Memory B cell (primary cell): ENCODE measurements around the gene SCAMP2.
A peak's percentile ranks its signal among the peaks of the same experiment; 100 is the strongest.

Experiments used
- ATAC-seq: fragments of 150-1000 bp; cut with Tn5 transposase; 2 replicates; pipeline ENCODE4 v1.10.0; 2021; ENCODE audit warnings: low read depth, mild to moderate bottlenecking, moderate library complexity
- DNase-seq, 2 donors: peaks; one replicate each; pipeline ENCODE4 v3.0.0; 2022; ENCODE audit warnings: low spot score in 2 of 2
- H3K27ac Mint-ChIP-seq: one replicate; pipeline ENCODE4 v1.8.0; 2022; ENCODE audit warnings: mild to moderate bottlenecking, moderate library complexity, mixed read lengths
- H3K27me3 Mint-ChIP-seq: one replicate; pipeline ENCODE4 v1.8.0; 2022; ENCODE audit warnings: mixed read lengths
- H3K36me3 Mint-ChIP-seq: one replicate; pipeline ENCODE4 v1.8.0; 2022; ENCODE audit warnings: mild to moderate bottlenecking, mixed read lengths
- H3K4me1 Mint-ChIP-seq: one replicate; pipeline ENCODE4 v1.8.0; 2022; ENCODE audit warnings: mixed read lengths
- H3K4me3 Mint-ChIP-seq: one replicate; pipeline ENCODE4 v1.8.0; 2022; ENCODE audit warnings: mild to moderate bottlenecking, moderate library complexity, mixed read lengths
- H3K9me3 Mint-ChIP-seq: one replicate; pipeline ENCODE4 v1.8.0; 2022; ENCODE audit warnings: mixed read lengths

Gene SCAMP2

DNA sequence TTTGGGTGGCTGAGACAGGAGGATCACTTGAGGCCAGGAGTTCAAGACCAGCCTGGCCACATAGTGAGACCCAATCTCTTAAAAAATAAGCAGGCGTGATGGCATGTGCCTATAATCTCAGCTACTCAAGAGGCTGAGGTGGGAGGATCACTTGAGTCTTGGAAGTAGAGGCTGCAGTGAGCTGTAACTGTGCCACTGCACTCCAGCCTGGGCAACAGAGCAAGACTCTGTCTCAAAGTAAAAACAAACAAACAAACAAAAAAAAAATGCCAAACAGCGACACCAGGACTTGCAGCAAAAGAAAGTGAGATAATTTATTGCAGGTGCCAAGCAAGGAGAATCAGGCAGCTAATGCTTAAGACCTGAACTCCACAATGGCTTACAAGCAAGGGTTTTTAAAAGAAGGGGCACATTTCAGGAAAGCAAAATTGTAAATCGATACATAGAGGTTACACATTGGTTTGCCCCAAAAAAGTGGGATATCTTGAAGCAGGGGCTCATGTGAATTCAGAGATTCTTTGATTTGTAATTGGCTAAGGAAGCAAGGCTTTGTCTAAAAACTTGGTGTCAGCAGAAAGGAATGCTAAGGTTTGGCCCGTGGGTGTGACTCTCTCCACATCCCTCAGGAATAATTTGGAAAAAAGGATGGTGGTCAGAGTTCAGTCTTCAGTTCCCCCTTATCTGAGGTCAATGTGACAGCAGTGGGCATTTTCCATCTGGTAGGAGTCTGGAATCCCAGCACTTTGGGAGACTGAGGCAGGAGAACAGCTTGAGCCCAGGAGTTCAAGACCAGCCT is 11.5 kb upstream of the SCAMP2 start:
- no peak overlapping the region for H3K4me3 Mint-ChIP-seq

GRCh38 chr15:74882528-74882927 is 9.4 kb upstream of the SCAMP2 start:
- no peaks in the 10 kb centered on the region for H3K36me3 Mint-ChIP-seq

More for the DNA sequence above, 11.5 kb upstream of the SCAMP2 start:
- Mint-ChIP-seq H3K9me3 (peaks cover 4% of the 10 kb centered on the region), H3K4me1 (peaks cover 10% of the 10 kb centered on the region), H3K27me3 (no peaks in the 10 kb centered on the region), H3K27ac (no peak overlapping the region), H3K36me3 (no peaks in the 10 kb centered on the region)
- ATAC-seq: no peak
- DNase-seq: no peak

DNA sequence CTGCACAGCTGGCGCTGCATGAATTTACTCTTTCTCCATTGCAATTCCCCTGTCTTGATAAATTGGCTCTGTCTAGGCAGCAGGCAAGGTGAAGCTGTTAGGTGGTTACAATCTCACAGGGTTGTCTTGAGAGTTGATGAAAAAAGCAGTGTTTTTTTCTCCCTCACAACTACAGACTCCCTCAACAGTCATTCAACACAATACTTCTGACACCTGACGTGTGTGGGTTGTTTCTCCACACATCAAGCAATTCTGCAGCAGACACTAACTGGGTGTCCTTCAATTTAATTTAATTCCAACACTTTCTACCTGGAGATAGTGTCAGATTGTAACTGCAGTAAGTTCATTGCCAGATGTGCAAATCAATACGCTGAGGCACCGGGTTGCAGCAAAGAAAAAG is 5.1 kb upstream of the SCAMP2 start:
- peaks cover 4% of the 10 kb centered on the region for H3K4me1 Mint-ChIP-seq
- ATAC-seq (no peak), DNase-seq (no peak)
- no peak overlapping the region for H3K4me3 Mint-ChIP-seq
- H3K27me3 Mint-ChIP-seq: no peaks in the 10 kb centered on the region
- peaks cover 4% of the 10 kb centered on the region for H3K9me3 Mint-ChIP-seq
- no peak overlapping the region for H3K27ac Mint-ChIP-seq
- no peaks in the 10 kb centered on the region for H3K36me3 Mint-ChIP-seq

More at GRCh38 chr15:74882528-74882927, 9.4 kb upstream of the SCAMP2 start:
- Mint-ChIP-seq H3K4me1 (peaks cover 4% of the 10 kb centered on the region), H3K27me3 (no peaks in the 10 kb centered on the region), H3K9me3 (peaks cover 4% of the 10 kb centered on the region), H3K4me3 (no peak overlapping the region), H3K27ac (peak overlapping the region; percentile 35)
- no peak for DNase-seq
- ATAC-seq: no peak

DNA sequence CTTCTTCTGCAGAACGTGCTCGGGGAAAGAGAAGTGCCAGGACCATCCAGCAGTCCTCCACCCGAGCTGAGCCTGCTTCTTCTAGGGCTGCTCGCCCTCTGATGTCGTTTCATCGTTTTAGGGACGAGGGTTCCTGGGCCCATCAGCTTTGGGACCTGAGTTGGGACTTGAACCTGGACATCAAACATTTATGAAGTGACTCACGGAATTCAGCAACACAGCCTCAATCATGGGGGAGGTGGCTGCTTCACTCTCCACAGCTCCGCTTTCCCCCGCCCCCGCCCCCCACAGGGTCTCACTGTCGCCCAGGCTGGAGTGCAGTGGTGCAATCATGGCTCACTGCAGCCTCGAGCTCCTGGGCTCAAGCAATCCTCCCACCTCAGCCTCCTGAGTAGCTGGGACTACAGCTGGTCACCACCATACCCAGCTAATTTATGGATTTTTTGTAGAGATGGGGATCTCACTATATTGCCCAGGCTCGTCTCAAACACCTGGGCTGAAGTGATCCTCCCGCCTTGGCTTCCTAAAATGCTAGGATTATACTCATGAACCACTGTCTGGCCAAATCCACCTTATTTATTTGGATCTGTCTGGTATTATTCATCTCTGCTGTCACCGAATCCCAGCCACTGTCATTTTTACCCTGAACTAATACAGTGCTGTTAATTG is 725 bp upstream of the SCAMP2 start:
- peaks cover 33% of the 10 kb centered on the region for H3K4me1 Mint-ChIP-seq
- no peaks in the 10 kb centered on the region for H3K9me3 Mint-ChIP-seq
- H3K27me3 Mint-ChIP-seq: no peaks in the 10 kb centered on the region
- DNase-seq (no peak), ATAC-seq (no peak)
- H3K4me3 Mint-ChIP-seq: peak overlapping the region; percentile 88
- peaks cover 2% of the 10 kb centered on the region for H3K36me3 Mint-ChIP-seq
- H3K27ac Mint-ChIP-seq: peak overlapping the region; percentile 81

- H3K4me3 Mint-ChIP-seq: peak overlapping the region; percentile 88
- H3K27ac Mint-ChIP-seq: peak overlapping the region; percentile 81
- no peak for DNase-seq
- H3K27me3 Mint-ChIP-seq: no peaks in the 10 kb centered on the region
- no peak for ATAC-seq
- H3K36me3 Mint-ChIP-seq: peaks cover 8% of the 10 kb centered on the region
- H3K9me3 Mint-ChIP-seq: no peaks in the 10 kb centered on the region
- H3K4me1 Mint-ChIP-seq: peaks cover 39% of the 10 kb centered on the region
Measured at GRCh38 chr15:74872702-74873035, 496 bp downstream of the SCAMP2 start.

DNA sequence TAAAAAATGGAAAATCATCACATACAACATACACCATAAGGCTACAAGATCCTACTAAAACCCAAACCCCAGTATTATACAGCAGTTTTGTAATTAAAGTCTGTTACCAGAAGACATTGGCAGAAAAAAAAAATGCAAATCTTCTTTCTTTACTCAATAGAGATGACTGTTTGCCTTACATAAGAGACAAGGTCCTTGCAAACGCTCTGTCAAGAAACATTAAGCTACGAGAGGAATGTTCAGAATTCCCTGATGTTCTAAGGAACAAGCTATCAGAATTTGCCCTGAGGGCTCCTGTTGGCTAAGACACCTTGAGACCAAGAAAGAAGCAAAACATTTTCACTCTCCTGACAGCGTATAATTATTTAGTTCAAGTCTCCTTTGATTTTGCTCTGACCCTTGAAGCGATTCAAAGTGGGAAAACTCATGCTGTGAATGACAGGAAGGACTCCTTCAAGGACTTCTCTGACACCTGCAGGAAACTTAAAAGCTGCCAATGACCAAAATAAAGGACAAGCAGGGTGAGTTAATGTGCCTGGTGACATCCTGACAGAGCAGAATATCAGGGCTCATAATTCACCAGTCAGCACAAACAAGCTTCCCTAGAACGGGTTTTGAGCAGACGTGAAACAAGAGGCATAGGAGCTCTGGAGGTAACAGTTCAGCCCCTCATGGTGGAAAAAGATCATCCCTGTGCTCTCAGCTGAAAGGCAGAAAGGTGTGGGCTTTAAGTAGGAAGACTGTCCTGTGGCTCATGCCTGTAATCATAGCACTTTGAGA is 2.5 kb downstream of the SCAMP2 start:
- no peaks in the 10 kb centered on the region for H3K27me3 Mint-ChIP-seq
- H3K9me3 Mint-ChIP-seq: no peaks in the 10 kb centered on the region
- ATAC-seq: no peak
- H3K27ac Mint-ChIP-seq: peak overlapping the region; percentile 69
- H3K4me3 Mint-ChIP-seq: peak overlapping the region; percentile 77
- H3K36me3 Mint-ChIP-seq: peaks cover 16% of the 10 kb centered on the region
- H3K4me1 Mint-ChIP-seq: peaks cover 51% of the 10 kb centered on the region
- DNase-seq: no peak

DNA sequence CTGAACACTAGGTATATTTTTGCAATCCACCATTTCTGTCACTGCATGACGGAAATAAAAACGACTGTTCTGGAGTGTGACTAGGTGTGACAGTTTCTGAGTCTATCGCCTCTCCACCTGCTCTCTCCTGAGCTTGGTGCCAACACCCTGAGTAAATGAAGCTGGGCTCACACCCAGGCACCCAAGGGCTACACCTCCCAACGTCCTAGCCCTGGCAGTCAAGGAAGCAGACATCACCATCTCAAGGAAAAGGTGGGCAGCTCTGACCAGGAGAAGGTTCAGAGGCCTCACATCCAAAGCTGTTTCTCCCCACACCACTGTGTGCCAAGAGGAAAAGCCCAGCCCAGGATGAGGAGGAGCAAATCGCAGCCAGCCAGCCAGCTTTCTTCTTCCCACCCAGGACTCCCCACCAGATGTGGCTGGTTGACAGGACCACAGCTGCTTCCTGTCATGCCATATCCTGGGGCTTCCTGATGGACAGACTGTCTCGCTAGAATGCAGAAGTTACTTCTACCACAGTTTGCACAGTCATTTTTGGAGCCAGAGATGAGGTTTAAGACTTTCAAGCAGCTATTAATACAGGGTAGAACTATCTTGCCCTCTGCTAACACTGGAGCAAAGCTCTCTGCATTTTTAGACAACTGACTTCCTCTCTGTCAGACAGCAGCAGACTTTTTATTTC is 3.3 kb downstream of the SCAMP2 start:
- no peaks in the 10 kb centered on the region for H3K9me3 Mint-ChIP-seq
- peaks cover 16% of the 10 kb centered on the region for H3K36me3 Mint-ChIP-seq
- DNase-seq: peak in 1 of 2 donors; percentile 23
- H3K27ac Mint-ChIP-seq: peak overlapping the region; percentile 69
- ATAC-seq: peak; percentile 32
- peak overlapping the region; percentile 77 for H3K4me3 Mint-ChIP-seq
- peaks cover 54% of the 10 kb centered on the region for H3K4me1 Mint-ChIP-seq
- H3K27me3 Mint-ChIP-seq: no peaks in the 10 kb centered on the region

GRCh38 chr15:74869372-74869725 is 3.8 kb downstream of the SCAMP2 start:
- no peaks in the 10 kb centered on the region for H3K9me3 Mint-ChIP-seq

DNA sequence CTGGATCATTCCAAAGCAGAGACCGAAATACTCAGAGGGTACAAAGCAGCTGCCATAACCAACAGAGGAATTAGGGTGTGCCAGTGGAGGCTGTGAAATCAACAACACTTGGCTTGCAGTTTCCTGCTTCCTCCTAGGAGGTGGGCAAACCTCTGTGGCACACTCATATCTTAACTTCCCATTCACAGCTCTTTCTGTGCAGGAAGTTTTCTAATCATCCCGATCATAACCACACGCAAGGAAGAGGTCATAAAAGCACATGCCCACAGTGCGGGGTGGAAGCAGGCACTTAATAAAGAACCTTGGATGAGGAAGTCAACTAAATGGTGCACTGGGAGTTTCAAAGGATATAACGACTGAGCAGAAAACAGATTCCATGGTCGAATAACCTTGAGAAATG is 5.1 kb downstream of the SCAMP2 start:
- no peaks in the 10 kb centered on the region for H3K27me3 Mint-ChIP-seq
- H3K36me3 Mint-ChIP-seq: peaks cover 24% of the 10 kb centered on the region
- DNase-seq (no peak), ATAC-seq (no peak)
- H3K9me3 Mint-ChIP-seq: no peaks in the 10 kb centered on the region
- H3K27ac Mint-ChIP-seq: peak overlapping the region; percentile 38
- H3K4me3 Mint-ChIP-seq: peak overlapping the region; percentile 41
- peaks cover 58% of the 10 kb centered on the region for H3K4me1 Mint-ChIP-seq

More at GRCh38 chr15:74869372-74869725, 3.8 kb downstream of the SCAMP2 start:
- DNase-seq (no peak), ATAC-seq (no peak)
- H3K36me3 Mint-ChIP-seq: peaks cover 18% of the 10 kb centered on the region
- peak overlapping the region; percentile 69 for H3K27ac Mint-ChIP-seq
- peaks cover 57% of the 10 kb centered on the region for H3K4me1 Mint-ChIP-seq
- H3K27me3 Mint-ChIP-seq: no peaks in the 10 kb centered on the region
- peak overlapping the region; percentile 77 for H3K4me3 Mint-ChIP-seq

DNA sequence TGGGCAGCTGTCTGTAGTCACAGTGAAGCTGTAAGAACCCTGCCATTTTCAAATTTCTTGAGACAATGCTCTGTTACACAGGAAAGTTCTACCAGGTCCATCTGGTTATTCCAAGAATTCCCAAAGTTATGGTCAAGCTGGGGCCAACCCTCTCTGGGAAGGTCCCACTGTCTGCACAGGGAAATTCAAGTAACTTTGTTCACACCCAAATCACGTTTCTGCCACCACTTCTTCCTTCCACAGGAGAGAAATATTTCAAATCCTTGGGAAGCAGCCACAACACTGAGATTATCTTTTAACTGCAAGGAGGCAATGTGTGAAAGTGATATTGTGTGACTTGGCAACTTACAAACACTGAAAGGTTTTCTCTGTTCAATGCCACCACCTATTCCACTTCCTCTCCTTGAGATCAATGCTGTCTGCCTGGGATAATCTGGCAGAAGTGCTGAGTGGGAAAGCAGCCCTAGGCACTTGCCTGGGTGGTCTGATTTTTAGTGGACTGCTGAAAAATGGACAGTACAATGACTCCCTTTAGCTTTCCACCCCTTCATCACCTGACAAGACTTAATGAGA is 5.6 kb downstream of the SCAMP2 start:
- no peaks in the 10 kb centered on the region for H3K27me3 Mint-ChIP-seq
- peak overlapping the region; percentile 38 for H3K27ac Mint-ChIP-seq
- H3K36me3 Mint-ChIP-seq: peaks cover 24% of the 10 kb centered on the region
- no peak for ATAC-seq
- H3K4me3 Mint-ChIP-seq: peak overlapping the region; percentile 41
- no peaks in the 10 kb centered on the region for H3K9me3 Mint-ChIP-seq
- DNase-seq: no peak
- peaks cover 54% of the 10 kb centered on the region for H3K4me1 Mint-ChIP-seq

- no peak for DNase-seq
Measured at GRCh38 chr15:74866090-74866489, 7.1 kb downstream of the SCAMP2 start.

GRCh38 chr15:74865316-74865715 is 7.8 kb downstream of the SCAMP2 start:
- H3K36me3 Mint-ChIP-seq: peaks cover 22% of the 10 kb centered on the region
- peak overlapping the region; percentile 21 for H3K27ac Mint-ChIP-seq
- DNase-seq (no peak), ATAC-seq (no peak)
- peaks cover 40% of the 10 kb centered on the region for H3K4me1 Mint-ChIP-seq
- H3K9me3 Mint-ChIP-seq: no peaks in the 10 kb centered on the region
- no peaks in the 10 kb centered on the region for H3K27me3 Mint-ChIP-seq
- H3K4me3 Mint-ChIP-seq: no peak overlapping the region

More at GRCh38 chr15:74866090-74866489, 7.1 kb downstream of the SCAMP2 start:
- peak overlapping the region; percentile 21 for H3K27ac Mint-ChIP-seq
- ATAC-seq: no peak
- no peaks in the 10 kb centered on the region for H3K9me3 Mint-ChIP-seq
- H3K36me3 Mint-ChIP-seq: peaks cover 24% of the 10 kb centered on the region
- H3K27me3 Mint-ChIP-seq: no peaks in the 10 kb centered on the region
- H3K4me1 Mint-ChIP-seq: peaks cover 48% of the 10 kb centered on the region
- no peak overlapping the region for H3K4me3 Mint-ChIP-seq

GRCh38 chr15:74864296-74864695 is 8.9 kb downstream of the SCAMP2 start:
- DNase-seq (no peak), ATAC-seq (no peak)
- Mint-ChIP-seq H3K27me3 (no peaks in the 10 kb centered on the region), H3K9me3 (no peaks in the 10 kb centered on the region), H3K27ac (no peak overlapping the region), H3K4me3 (no peak overlapping the region), H3K4me1 (peaks cover 34% of the 10 kb centered on the region), H3K36me3 (peaks cover 22% of the 10 kb centered on the region)
